ENCODE results near the gene ARG2. TPM values are rescaled to one million over a fixed set of nuclear protein-coding genes. Genes with fewer than 3 reads are reported as not detected.
A peak's percentile ranks its signal among the peaks of the same experiment; 100 is the strongest.

Gene ARG2
- total RNA-seq, 1 experiment from 2014 or later = 8.6 TPM

GRCh38 chr14:67650151-67650550, 30.4 kb downstream of the ARG2 start:
- POLR2A ChIA-PET (ENCODE audit: unreplicated experiment) = no interaction called here
- peaks cover 42% of the 10 kb centered on the region for H3K36me3 ChIP-seq (ENCODE audit: low read depth)
- no peak for DNase-seq
- H3K4me2 ChIP-seq = no peak overlapping the region
- no peaks in the 10 kb centered on the region for H3K27me3 ChIP-seq (ENCODE audit: insufficient read depth, low read depth)
- H3K27ac ChIP-seq = no peak overlapping the region
- H3F3A ChIP-seq (ENCODE audit: insufficient read depth, low read depth) = peaks cover 7% of the 10 kb centered on the region; the same call in 1 of the 2 replicates
- H3K9me3 ChIP-seq (ENCODE audit: insufficient read depth, low read depth) = no peaks in the 10 kb centered on the region
- no peaks in the 10 kb centered on the region for H4K20me1 ChIP-seq (ENCODE audit: insufficient read depth)
- no peak overlapping the region for H2AFZ ChIP-seq
- intact Hi-C loops (cut with micrococcal nuclease; ENCODE audit: unreplicated experiment) = no loop called here
- no peaks in the 10 kb centered on the region for H3K9me2 ChIP-seq (ENCODE audit: insufficient read depth)
- H3K79me2 ChIP-seq (ENCODE audit: low read depth) = no peaks in the 10 kb centered on the region
- CTCF ChIA-PET = no interaction called here
- 0 out of 2 replicates have a peak, but pooled peaks cover 7% of the 10 kb centered on the region for H3K4me1 ChIP-seq (replicated peaks; ENCODE audit: insufficient read depth)
- BruUV-seq (replicated peaks) = no TSS peak
- no peak overlapping the region for H3K4me3 ChIP-seq
- no peak for TF ChIP-seq CTCF (conservative IDR thresholded peaks at IDR 0.05)
- TF ChIP-seq EZH2 (IDR thresholded peaks at IDR 0.05; ENCODE audit: low read depth) = no peak

DNA sequence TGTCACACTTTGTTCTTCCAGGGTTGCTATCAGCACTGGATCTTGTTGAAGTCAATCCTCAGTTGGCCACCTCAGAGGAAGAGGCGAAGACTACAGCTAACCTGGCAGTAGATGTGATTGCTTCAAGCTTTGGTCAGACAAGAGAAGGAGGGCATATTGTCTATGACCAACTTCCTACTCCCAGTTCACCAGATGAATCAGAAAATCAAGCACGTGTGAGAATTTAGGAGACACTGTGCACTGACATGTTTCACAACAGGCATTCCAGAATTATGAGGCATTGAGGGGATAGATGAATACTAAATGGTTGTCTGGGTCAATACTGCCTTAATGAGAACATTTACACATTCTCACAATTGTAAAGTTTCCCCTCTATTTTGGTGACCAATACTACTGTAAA, 31.0 kb downstream of the ARG2 start:
- Histone ChIP-seq H3K4me3 (no peak overlapping the region), H3K27ac (no peak overlapping the region), H4K20me1 (ENCODE audit: insufficient read depth) (no peaks in the 10 kb centered on the region), H3K79me2 (ENCODE audit: low read depth) (no peaks in the 10 kb centered on the region), H3K4me1 (replicated peaks; ENCODE audit: insufficient read depth) (0 out of 2 replicates have a peak, but pooled peaks cover 7% of the 10 kb centered on the region), H3K27me3 (ENCODE audit: insufficient read depth, low read depth) (no peaks in the 10 kb centered on the region), H3K9me3 (ENCODE audit: insufficient read depth, low read depth) (no peaks in the 10 kb centered on the region), H3F3A (ENCODE audit: insufficient read depth, low read depth) (peaks cover 7% of the 10 kb centered on the region; the same call in 1 of the 2 replicates), H3K36me3 (ENCODE audit: low read depth) (peaks cover 48% of the 10 kb centered on the region), H3K9me2 (ENCODE audit: insufficient read depth) (no peaks in the 10 kb centered on the region), H3K4me2 (no peak overlapping the region), H2AFZ (no peak overlapping the region)
- ChIA-PET POLR2A (ENCODE audit: unreplicated experiment) (no interaction called here), CTCF (interaction anchor here (1.1 kb wide), 1 partner anchor 54 kb away, joined by 3 read pairs; no protein-coding TSS in a partner anchor)
- BruUV-seq (replicated peaks) = no TSS peak
- intact Hi-C loops (cut with micrococcal nuclease; ENCODE audit: unreplicated experiment) = no loop called here
- TF ChIP-seq EZH2 (IDR thresholded peaks at IDR 0.05; ENCODE audit: low read depth) = no peak
- TF ChIP-seq CTCF (conservative IDR thresholded peaks at IDR 0.05) = no peak
- DNase-seq = peak in 1 of 2 experiments; percentile 63

DNA sequence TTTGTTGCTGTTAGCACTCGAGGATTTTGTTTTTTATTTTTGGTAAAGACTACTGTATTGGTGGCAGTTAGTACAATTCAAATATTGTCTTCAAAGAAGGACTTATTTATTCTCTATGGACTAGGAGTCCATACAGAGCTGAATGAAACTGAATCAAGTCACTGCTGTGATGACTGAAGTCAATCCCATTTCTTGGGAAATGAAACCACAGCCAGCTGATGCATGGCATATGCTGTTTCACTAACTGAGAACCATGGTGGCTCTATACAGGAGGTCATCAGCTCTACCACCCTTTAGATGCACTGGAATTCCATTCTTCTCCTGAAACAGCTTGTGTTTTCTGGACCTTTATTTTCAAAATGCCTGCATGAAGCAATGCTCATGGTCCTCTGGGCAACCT, 32.5 kb downstream of the ARG2 start:
- Histone ChIP-seq H3K4me2 (no peak overlapping the region), H3K27me3 (ENCODE audit: insufficient read depth, low read depth) (no peaks in the 10 kb centered on the region), H3K9me2 (ENCODE audit: insufficient read depth) (no peaks in the 10 kb centered on the region), H3K79me2 (ENCODE audit: low read depth) (no peaks in the 10 kb centered on the region), H2AFZ (no peak overlapping the region), H3K36me3 (ENCODE audit: low read depth) (peaks cover 50% of the 10 kb centered on the region), H3K27ac (no peak overlapping the region), H4K20me1 (ENCODE audit: insufficient read depth) (no peaks in the 10 kb centered on the region), H3F3A (ENCODE audit: insufficient read depth, low read depth) (peaks cover 7% of the 10 kb centered on the region; the same call in 1 of the 2 replicates), H3K9me3 (ENCODE audit: insufficient read depth, low read depth) (no peaks in the 10 kb centered on the region), H3K4me1 (replicated peaks; ENCODE audit: insufficient read depth) (0 out of 2 replicates have a peak, but pooled peaks cover 7% of the 10 kb centered on the region), H3K4me3 (no peak overlapping the region)
- DNase-seq = no peak
- POLR2A ChIA-PET (ENCODE audit: unreplicated experiment) = no interaction called here
- intact Hi-C loops (cut with micrococcal nuclease; ENCODE audit: unreplicated experiment) = no loop called here
- no TSS peak for BruUV-seq (replicated peaks)
- TF ChIP-seq EZH2 (IDR thresholded peaks at IDR 0.05; ENCODE audit: low read depth) = no peak
- TF ChIP-seq CTCF (conservative IDR thresholded peaks at IDR 0.05) = no peak
- CTCF ChIA-PET = no interaction called here
